ENCODE data around the gene PRPF38B. TPM values are rescaled to one million over a fixed set of nuclear protein-coding genes. Genes with fewer than 3 reads are reported as not detected.

Gene PRPF38B
- total and polyA plus RNA-seq, 2 of the 8 experiments (the other 6 are each of a cell fraction or from before 2014, with no cell fraction given) = 16.6 to 50.6 TPM

- CTCF ChIA-PET (ENCODE audit: partially characterized antibody) = interaction anchor here (1.4 to 1.6 kb wide), 2 partner anchors 12 to 60 kb away, joined by 3 read pairs; partner anchors contain the start of gene PRPF38B
- no peak overlapping the region for H3K4ac ChIP-seq (replicated peaks; ENCODE audit: insufficient read length, low read depth, low read length)
- no peak overlapping the region for H3K14ac ChIP-seq (ENCODE audit: insufficient read length)
Measured at GRCh38 chr1:108704496-108704895, 12.4 kb downstream of the PRPF38B start.

More at GRCh38 chr1:108704496-108704895, 12.4 kb downstream of the PRPF38B start:
- Histone ChIP-seq H3K79me2 (ENCODE audit: control insufficient read depth in 1 of 2, insufficient read depth in 2 of 2, low read length in 2 of 2) (no peaks in the 10 kb centered on the region), H3K36me3 (ENCODE audit: control insufficient read depth in 2 of 4, insufficient read depth in 4 of 4, low read length in 3 of 4) (peaks cover 7 to 24% (median 13%) of the 10 kb centered on the region in 4 experiments), H3K18ac (ENCODE audit: extremely low read depth, low read length) (no peak overlapping the region), H4K20me1 (replicated peaks in 1 of 2; ENCODE audit: control insufficient read depth in 1 of 2, insufficient read depth in 2 of 2, low read length in 2 of 2) (no peaks in the 10 kb centered on the region), H3K23me2 (ENCODE audit: low read depth, low read length) (no peaks in the 10 kb centered on the region), H3K4me2 (ENCODE audit: insufficient read depth in 1 of 2, low read depth in 2 of 2, low read length in 2 of 2) (no peak overlapping the region), H3K9me3 (ENCODE audit: insufficient read depth in 2 of 2, low read depth in 1 of 2, low read length in 1 of 2) (no peaks in the 10 kb centered on the region), H3K9ac (replicated peaks in 1 of 4; ENCODE audit: extremely low read depth in 1 of 4, low read depth in 3 of 4, low read length in 3 of 4) (no peak overlapping the region), H2BK15ac (ENCODE audit: low read length) (no peak overlapping the region), H4K91ac (replicated peaks; ENCODE audit: insufficient read length, low read length) (no peak overlapping the region), H3K27me3 (replicated peaks in 1 of 4; ENCODE audit: control insufficient read depth in 3 of 4, extremely low read depth in 1 of 4, insufficient read depth in 3 of 4, low read length in 3 of 4) (no peaks in the 10 kb centered on the region), H2BK20ac (ENCODE audit: low read length) (no peak overlapping the region), H4K8ac (ENCODE audit: extremely low read depth, insufficient read depth, low read length) (no peak overlapping the region), H2AFZ (ENCODE audit: low read length) (no peak overlapping the region), H3K23ac (ENCODE audit: insufficient read length) (no peak overlapping the region), H3K79me1 (ENCODE audit: low read depth, low read length) (no peaks in the 10 kb centered on the region), H2BK120ac (replicated peaks; ENCODE audit: low read depth, low read length) (no peak overlapping the region), H2BK5ac (ENCODE audit: low read depth, low read length) (no peak overlapping the region), H3K4me3 (ENCODE audit: extremely low read depth in 1 of 4, insufficient read depth in 2 of 4, low read depth in 3 of 4, low read length in 4 of 4) (no peak overlapping the region), H3K27ac (ENCODE audit: low read depth, low read length) (no peak overlapping the region), H3K56ac (replicated peaks; ENCODE audit: insufficient read length, low read depth, low read length) (no peak overlapping the region), H2AK5ac (ENCODE audit: low read depth, low read length) (no peak overlapping the region), H2BK12ac (ENCODE audit: low read depth, low read length) (no peak overlapping the region), H3K4me1 (replicated peaks in 1 of 4; ENCODE audit: control insufficient read depth in 3 of 4, insufficient read depth in 4 of 4, low read length in 3 of 4) (no peaks in the 10 kb centered on the region), H4K5ac (ENCODE audit: insufficient read length, low read depth, low read length) (no peak overlapping the region)
- no peak; a peak in 1 of 3 replicates for TF ChIP-seq POLR2A (IDR thresholded peaks at IDR 0.05; ENCODE audit: control extremely low read depth in 1 of 2, low read depth in 2 of 2, low read length in 2 of 2)
- no peak for TF ChIP-seq SP2 (IDR thresholded peaks at IDR 0.05; ENCODE audit: low read length)
- no peak for TF ChIP-seq POLR2AphosphoS5 (IDR thresholded peaks at IDR 0.05; ENCODE audit: low read depth, low read length)
- no peak for TF ChIP-seq BRCA1 (IDR thresholded peaks at IDR 0.05; ENCODE audit: low read depth, low read length)
- TF ChIP-seq PHF8 (conservative IDR thresholded peaks at IDR 0.05; ENCODE audit: low read depth, low read length) = no peak
- FAIRE-seq = no peak
- DNase-seq (ENCODE audit: low read depth in 1 of 2, low spot score in 2 of 2) = no peak
- WGBS, 2 experiments (ENCODE audit: extremely low coverage in 1 of 2, insufficient coverage in 1 of 2, insufficient read length in 1 of 2, insufficient replicate concordance in 2 of 2, low coverage in 1 of 2, low lambda C conversion rate in 2 of 2, missing lambda C conversion rate in 1 of 2) = 92% methylated on average over 2 of the region's 2 CpGs; no CpG with 5 or more reads in 1 of the 2 experiments
- POLR2A ChIA-PET (ENCODE audit: partially characterized antibody) = interaction anchor here (0.9 to 5.4 kb wide), 7 partner anchors 9 to 44 kb away, joined by 3 to 79 read pairs (median 6); partner anchors contain the start of genes HENMT1, PRPF38B and STXBP3

All from H1 (cell line).